ENCODE results near the gene PRKN.
A peak's percentile ranks its signal among the peaks of the same experiment; 100 is the strongest.

The PRKN gene

DNA sequence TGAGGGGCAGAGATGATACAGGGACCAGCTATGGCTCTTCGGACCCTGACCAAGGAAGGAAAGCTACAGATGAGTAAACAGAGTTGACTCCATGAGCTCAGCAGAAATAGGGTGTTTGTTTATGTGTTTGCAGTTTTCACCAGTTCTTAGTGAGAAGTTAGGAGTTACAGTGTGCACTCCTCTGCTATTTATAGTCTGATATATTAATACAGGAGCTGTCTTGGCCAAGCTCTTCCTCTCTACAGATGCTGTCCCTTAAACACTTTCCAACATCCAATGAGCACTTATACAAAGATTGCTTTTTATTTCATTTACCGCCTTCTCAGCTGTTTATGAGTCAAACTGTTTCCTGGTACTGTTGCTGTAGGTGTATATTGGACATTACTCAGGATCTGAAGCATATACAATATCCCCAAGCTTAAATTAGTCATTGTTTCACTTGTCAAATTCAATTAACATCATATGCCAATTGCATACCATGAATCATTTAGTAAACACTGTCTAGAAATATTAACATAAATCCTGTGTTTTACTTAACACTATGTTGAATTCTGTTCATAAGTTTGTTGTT is 618.0 kb downstream of the PRKN start:
- peak overlapping the region; percentile 42 for H3K27ac ChIP-seq
- peak; percentile 36 for DNase-seq (ENCODE audit: low read depth, low spot score)

DNA sequence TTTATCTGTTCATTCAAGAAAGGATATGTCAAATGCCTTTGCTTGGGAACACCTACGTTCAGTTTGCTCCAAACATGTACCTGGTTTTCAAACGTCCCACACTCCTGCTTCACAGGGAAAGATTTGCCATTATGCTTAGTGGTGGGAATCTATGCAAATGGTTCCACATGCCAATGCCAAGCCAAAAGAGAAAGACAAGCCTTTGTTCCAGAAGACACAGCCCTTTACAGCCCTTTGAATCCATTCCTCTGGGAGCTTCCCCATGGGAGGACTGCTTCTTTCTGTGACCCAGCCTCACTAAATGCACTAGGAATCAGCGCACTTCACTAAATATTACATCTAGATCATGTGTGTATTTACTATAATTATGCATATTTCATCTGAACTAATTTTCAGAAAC is 619.5 kb downstream of the PRKN start:
- DNase-seq (ENCODE audit: low read depth, low spot score): no peak
- no peak overlapping the region for H3K27ac ChIP-seq

DNA sequence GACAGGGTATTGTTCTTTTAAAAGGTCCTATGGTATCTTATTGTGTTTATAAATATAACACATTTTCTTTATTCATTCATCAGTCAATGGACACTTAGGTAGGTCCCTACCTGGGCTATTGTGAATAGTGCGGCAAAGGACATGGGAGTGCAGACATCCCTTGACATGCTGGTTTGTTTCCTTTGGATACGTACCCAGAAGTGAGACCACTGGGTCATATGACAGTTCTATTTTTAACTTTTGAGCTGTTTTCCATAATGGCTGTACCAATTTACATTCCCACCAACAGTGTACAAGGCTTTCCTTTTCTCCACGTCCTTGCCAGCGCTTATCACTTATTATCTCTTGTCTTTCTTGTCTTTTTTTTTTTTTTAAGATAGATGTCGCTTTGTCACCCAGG is 627.5 kb downstream of the PRKN start:
- H3K27ac ChIP-seq: peak overlapping the region; percentile 64
- DNase-seq (ENCODE audit: low read depth, low spot score): no peak

DNA sequence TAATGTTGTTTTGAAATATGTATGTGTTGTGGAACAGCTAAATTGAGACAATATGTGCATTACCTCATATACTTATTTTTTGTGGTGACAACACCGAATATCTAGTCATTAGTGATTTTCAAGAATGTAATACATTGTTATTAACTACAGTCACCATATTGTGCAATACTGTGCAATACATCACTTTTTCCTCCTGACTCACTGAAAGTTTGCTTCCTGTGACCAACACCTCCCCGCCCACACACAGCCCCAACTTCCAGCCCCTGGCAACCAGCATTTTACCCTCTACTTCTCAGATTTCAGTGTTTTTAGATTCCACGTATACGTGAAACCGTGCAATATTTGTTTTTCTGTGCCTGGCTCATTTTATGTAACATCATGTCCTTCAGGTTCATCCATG is 627.9 kb downstream of the PRKN start:
- peak; percentile 78 for DNase-seq (ENCODE audit: low read depth, low spot score)
- peak overlapping the region; percentile 64 for H3K27ac ChIP-seq

DNA sequence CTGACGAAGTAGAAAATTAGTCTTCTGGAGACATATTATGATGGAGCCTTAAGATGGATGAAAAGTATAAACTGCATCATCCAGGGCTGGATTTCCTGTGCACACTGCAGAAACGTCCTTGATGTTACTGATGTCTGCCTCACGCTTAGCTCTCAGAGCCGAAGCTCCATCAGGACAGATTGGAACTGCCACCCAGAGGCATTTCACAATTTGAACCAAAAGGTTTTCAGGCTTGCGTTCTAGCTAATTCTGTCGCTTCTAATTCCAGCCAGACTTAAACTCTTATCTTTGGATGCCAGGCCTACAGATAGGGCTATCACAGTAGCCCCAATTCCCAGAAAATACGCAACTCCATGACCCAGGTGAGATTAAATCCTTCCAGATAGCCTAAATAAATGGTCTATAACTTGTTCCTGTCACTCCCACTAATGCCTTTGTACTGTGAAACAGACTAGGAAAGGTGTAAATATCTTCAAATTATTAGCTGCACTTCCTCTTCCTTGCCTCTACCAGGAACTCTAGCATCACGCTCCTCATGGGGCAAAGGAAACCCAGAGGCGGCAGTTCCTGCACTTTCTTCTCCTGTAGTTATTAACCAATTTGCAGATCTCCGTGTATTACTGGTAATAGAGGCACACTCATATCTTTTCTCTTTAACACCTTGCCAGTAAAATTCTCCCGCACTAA is 634.6 kb downstream of the PRKN start:
- H3K27ac ChIP-seq: no peak overlapping the region
- no peak for DNase-seq (ENCODE audit: low read depth, low spot score)

DNA sequence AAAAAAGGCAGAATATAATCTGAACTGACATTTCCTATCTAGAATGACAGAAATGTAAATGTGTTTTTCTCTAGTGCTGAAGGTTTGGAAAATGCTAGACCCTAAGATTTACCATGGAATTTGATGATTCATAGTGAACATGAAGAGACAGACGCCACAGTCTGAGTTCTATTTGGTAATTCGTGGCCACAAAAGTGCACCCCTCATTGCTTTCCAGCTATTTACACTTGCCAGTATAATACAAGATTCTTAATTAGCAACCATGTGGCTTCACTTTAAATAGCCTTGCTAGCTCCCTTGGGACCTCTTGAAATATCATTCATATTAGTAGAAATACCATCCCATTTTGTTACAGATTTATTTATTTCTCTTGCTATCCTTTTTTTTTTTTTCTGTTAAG is 636.8 kb downstream of the PRKN start:
- H3K27ac ChIP-seq: no peak overlapping the region
- DNase-seq (ENCODE audit: low read depth, low spot score): no peak

DNA sequence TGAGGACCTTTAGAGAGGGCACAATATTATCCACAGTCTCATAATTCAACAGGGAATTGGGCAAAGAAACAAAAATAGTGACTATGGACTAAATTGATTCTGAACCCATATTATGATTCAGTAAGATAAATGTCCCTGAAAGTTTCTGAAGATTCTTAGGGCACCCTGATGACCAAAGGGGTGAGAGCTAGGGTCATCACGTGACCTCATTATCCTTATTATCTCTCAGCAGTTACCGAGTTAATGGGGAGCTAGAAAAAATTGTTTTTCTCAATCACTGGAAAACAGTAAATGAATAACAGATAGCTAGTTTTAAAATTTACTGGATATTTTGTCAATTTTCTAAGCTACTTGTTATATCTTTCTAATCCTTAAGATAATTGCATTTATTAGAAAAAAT is 639.5 kb downstream of the PRKN start:
- H3K27ac ChIP-seq: no peak overlapping the region
- DNase-seq (ENCODE audit: low read depth, low spot score): no peak

DNA sequence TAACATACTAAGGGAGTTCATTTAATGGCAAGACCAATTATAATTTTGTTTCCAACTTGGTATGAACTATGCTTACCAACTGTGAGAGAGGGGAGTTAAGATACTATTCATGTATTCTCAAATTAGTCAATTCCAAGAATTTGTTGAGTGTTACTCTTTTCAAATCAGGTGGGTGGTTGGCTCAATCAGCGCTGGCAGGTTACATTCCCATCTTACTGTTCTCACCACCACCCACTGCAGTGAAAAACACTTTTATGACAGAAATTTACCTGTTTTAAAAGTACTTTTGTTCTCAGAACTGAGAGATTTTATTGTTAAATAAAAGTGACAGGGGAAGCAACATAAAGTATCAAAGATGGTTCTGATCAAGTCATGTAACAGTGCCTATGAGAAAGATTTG is 642.0 kb downstream of the PRKN start:
- H3K27ac ChIP-seq: no peak overlapping the region
- DNase-seq (ENCODE audit: low read depth, low spot score): no peak

DNA sequence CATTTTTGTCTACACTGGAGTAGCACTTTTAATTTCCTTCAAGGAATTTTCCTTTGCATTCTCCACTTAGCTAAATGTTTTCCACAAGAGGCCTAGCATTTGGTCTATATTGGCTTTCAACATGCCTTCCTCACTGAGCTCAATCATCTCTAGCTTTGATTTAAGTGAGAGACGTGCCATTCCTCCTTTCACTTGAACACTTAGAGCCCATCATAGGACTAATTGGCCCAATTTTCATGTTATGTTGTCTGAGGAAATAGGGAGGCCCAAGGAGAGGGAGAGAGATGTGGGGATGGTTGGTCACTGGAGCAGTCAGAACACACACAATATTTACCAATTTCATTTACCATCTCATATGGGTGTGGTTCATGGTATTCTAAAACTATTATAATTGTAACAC is 645.0 kb downstream of the PRKN start:
- H3K27ac ChIP-seq: no peak overlapping the region
- DNase-seq (ENCODE audit: low read depth, low spot score): no peak

DNA sequence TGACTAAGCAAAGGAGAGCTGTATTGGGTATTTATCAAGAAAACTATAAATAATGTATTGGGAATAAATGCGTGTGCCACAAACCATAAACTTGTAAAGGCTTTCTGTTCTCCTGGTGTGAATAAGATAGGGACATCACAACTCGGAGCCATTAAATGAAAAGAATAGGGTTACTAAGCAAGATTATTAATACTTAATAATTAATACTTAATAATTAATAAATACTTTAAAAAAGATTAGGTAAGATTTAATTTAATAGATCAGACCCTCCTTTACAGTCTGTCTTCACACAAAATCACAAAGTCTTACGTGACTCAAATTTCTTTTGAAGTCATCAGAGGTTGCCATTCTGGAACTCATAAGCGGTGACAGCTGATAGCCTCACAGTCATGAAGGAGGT is 648.9 kb downstream of the PRKN start:
- H3K27ac ChIP-seq: no peak overlapping the region
- no peak for DNase-seq (ENCODE audit: low read depth, low spot score)

DNA sequence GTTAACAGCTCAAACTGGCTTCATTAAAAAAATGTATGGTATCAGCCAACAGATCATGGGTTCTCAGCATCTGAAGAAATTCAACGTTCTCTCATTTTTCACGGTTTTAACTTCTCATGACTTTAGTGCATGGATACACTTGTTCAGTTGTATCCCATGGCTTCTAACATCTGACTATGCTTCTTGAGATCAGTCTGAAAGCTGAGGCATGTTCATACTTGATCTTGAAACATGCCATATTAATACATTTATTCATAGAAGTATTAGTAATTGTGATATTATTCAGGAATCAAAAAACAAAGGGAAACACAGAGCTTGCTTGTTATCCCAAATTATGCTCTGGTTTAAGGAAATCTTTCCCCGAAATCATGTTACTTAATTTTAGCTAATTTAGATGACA is 649.4 kb downstream of the PRKN start:
- no peak for DNase-seq (ENCODE audit: low read depth, low spot score)
- no peak overlapping the region for H3K27ac ChIP-seq

DNA sequence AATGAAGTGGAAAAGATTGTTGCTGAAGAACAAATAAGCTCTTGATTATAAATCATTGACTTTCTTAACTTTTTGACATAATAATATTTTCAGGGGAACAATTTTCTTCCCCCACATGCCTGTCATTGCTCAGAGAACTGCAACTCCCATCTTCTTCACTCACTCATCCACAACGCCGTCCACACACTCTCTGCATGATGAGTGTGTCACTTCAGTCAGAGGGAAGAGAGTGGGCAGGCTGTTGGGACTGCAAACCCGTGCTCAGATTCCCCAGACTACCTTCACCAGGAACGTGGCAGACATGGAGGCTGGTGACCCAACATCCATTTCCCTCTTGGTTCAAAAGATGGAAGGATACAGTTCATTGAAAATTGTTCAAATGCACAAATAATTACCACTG is 650.8 kb downstream of the PRKN start:
- no peak for DNase-seq (ENCODE audit: low read depth, low spot score)
- no peak overlapping the region for H3K27ac ChIP-seq

DNA sequence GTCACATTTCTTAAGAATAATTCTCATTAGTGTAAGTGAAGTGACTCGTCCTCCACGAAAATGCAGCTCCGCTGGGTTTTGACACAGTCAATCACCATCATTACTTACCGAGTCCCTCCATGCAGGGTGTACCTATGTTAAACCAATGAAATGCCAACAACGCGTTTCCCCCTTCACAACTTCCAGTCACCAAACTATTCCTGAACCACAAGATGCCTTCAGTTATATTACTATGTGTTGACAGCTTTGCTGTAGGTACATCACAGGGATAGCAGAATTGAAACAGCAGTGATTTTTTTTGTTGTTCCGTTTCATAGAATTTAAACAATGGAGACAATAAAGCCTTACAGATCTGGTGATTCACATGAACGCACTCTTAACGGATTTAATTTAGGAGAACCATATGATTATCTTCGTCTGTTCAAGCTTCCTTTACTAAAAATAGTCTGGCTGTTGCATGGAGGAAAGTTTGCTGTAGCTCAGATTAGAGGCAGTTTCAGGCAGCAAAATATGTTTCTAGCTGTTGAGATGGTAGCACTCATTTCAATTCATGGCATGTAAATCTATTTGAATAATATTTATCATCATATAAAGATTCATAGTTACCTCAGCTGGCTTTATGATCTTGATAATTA is 652.8 kb downstream of the PRKN start:
- H3K27ac ChIP-seq: no peak overlapping the region
- DNase-seq (ENCODE audit: low read depth, low spot score): no peak

DNA sequence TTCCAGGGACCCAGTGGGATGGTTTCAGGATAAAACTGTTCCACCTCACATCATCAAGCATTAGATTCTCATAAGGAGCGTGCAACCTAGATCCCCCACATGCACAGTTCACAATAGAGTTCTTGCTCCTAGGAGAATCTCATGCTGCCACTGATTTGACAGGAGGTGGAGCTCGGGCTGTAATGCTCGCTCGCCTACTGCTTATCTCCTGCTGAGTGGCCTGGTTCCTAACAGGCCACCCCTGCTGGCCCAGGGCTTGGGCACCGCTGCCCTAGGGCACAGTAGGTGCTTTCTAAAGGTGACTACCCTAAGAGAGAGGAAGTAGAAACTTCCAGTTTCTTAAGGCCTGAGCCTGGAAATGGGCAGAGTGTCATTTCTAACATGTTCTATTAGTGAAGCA is 656.9 kb downstream of the PRKN start:
- H3K27ac ChIP-seq: no peak overlapping the region
- no peak for DNase-seq (ENCODE audit: low read depth, low spot score)

DNA sequence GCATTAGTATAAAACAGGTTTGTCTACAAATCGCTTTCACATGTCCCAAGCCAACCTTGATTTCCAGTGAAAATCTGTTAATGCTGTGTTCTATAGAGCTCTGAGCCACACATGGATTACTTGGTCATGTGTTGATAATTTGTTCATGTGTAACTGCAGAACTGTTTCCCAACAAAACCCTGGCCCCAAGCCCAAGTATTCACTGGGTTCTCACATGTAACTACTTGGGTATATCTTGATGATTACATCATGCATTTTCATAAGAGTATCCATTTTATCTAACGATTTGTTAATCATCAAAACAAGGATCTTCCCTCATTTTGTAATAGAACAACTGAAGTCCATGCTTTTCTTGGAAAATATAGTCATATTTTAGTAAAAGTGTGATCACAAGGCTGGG is 657.6 kb downstream of the PRKN start:
- H3K27ac ChIP-seq: no peak overlapping the region
- DNase-seq (ENCODE audit: low read depth, low spot score): no peak

DNA sequence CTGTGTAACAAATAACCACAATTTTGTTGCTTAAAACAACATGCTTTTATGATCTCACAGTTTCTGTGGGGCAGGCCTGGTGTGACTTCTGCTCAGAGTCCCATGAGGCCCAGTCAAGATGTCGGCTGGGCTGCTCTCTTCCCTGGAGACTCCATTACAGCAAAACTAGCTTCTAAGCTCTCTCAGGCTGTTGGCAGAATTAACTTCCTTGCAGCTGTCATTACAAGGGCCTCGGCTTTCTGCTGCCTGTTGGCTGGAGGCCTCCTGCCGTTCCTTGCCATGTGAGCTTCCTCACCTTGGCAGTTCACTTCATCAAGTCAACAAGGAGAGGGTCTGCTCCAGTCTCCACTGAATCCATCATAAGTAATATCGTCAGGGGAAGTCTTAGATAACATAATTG is 659.2 kb downstream of the PRKN start:
- no peak overlapping the region for H3K27ac ChIP-seq
- no peak for DNase-seq (ENCODE audit: low read depth, low spot score)

DNA sequence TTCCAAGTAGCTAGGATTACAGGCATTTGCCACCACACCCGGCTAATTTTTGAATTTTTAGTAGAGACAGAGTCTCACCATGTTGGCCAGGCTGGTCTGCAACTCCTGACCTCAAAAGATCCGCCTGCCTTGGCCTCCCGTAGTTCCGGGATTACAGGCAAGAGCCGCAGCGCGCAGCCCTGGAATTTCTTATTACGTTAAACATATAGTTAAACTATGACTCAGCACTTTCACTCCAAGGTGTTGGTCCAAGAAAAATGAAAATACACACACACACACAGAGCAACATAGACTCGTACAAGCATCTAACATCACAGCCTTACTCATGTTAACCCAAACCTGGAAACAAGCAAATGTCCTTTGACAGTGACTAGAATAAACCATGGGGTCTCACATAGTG is 663.9 kb downstream of the PRKN start:
- no peak for DNase-seq (ENCODE audit: low read depth, low spot score)
- no peak overlapping the region for H3K27ac ChIP-seq

DNA sequence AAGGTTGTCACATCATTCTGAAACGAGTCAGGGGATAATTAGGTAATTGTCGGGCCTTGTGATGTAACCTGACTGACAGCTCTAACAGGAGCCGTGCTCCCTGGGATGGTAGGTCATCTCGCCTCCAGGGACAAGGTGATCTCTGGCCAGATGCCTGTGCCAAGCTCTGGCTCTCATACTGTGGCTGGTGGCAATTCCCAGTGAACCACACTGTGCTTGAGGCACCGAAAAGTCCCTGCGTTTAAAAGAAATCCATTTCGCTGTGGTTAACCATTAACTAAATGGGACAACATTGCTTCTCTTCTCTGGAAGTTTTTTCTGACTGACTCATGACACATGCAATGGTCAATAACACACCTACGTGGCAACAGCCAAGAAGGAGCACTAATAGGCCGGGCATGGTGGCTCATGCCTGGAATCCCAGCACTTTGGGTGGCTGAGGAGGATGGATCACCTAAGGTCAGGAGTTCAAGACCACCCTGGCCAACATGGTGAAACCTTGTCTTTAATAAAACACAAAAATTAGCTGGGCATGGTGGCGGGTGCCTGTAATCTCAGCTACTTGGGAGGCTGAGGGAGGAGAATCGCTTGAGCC is 669.2 kb downstream of the PRKN start:
- H3K27ac ChIP-seq: peak overlapping the region; percentile 54
- DNase-seq (ENCODE audit: low read depth, low spot score): peak; percentile 31

DNA sequence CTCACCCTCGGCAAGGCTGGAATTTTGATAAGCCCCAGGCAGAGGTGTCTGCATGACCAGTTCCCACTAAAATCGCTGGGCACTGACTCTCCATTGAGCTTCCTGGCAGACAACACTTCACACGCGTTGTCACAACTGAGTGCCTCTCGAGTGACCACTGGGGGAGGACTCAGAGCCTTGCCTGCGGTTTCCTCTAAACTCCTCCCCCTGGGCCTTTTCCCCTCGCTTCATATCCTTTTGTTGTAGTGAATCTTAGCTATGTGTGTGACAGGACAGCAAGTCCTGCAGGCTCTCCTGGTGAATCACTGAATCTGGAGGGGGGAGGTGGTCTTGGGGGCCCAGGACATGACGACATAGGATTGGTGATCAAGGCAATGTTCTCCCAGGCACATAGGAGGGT is 670.8 kb downstream of the PRKN start:
- DNase-seq (ENCODE audit: low read depth, low spot score): no peak

DNA sequence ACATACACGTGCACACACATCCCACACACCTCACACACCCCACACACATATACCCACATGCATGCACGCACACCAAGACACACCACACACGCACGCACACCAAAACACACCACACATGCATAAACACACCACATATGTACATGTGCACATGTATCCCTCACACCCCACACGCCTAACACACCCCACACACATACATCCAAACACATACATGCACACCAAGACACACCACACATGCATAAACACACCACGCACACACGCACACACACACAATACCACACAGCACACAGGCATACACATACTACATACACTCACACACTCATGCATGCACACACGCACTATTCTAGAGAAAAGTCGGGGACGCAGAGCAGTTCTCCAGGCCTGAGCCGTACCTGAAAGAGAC is 671.5 kb downstream of the PRKN start:
- H3K27ac ChIP-seq: no peak overlapping the region
- DNase-seq (ENCODE audit: low read depth, low spot score): no peak

More for the DNA sequence above, 670.8 kb downstream of the PRKN start:
- no peak overlapping the region for H3K27ac ChIP-seq

DNA sequence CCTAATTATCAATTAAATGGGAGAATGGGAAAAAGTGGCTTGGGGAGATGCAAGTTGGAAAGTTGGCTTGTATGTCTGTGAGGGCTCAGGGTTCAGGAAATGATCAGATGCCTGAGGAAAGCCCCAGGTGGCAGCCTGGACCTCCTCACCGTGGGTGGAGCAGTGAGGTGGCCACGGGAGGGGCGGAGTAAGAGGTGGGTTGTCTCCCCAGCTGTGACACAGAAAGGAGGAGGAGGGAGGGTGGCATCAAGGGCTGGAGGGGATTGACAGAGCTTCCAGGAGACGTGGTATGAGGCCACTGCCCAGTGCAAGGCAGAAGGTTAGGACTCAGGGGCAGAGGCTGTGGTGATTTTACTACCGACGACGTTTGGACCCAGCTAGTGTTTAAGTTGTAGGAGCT is 672.2 kb downstream of the PRKN start:
- no peak overlapping the region for H3K27ac ChIP-seq
- DNase-seq (ENCODE audit: low read depth, low spot score): no peak

DNA sequence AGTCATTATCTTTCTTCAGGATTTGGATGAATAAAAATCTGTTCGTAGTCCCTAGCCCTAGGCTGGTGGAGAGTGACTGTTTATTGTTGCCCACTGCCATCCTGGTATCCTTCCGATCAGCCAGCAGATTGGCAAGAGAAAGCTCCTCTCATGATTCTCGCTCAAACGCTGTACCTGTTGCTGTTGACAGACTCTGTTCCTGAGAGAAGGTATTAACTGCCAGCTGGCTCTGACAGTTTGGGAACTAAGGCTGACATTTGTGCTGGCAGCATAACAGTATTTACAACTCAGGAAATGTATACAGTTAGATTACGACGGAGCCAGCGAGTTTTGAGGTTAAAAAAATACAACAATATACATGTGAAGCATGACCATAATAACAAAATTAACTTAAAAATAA is 674.5 kb downstream of the PRKN start:
- no peak for DNase-seq (ENCODE audit: low read depth, low spot score)
- H3K27ac ChIP-seq: no peak overlapping the region
